K562 (cell line): ENCODE data around the gene OR2V2. TPM values are rescaled to one million over a fixed set of nuclear protein-coding genes. Genes with fewer than 3 reads are reported as not detected.

Source experiments
- ATAC-seq: fragments of 200-7000 bp; cut with Tn5 transposase; 3 replicates; pipeline ENCODE4 v1.9.1; 2020; ENCODE audit warnings: moderate library complexity
- BruUV-seq: library from RNA; stranded (reverse); fragments of 400-500 nt; replicated peaks from 2 replicates; lab custom pipeline; 2021; lab: Mats Ljungman, UMichigan
- CTCF ChIA-PET: fragments of 300-600 bp; formaldehyde crosslinking; extraction: SDS; loops from one replicate; lab custom pipeline; 2021; ENCODE audit warnings: low intra/inter-chr PET ratio; lab: Yijun Ruan, JAX
- POLR2A ChIA-PET: fragments of 300-600, 350-650 bp; sonication (Branson Sonifier 250); formaldehyde crosslinking; extraction: SDS; loops from one replicate; lab custom pipeline; 2021; ENCODE audit warnings: antibody characterized with exemption, inconsistent platforms; lab: Yijun Ruan, JAX
- DNase-seq, 4 experiments: peaks; one replicate each; pipeline versions ENCODE4 v3.0.0 to v3.0.0-alpha.2; 2011 to 2018; ENCODE audit warnings: low spot score in 3 of 4, mixed read lengths in 3 of 4; ENCODE audit errors: extremely low read depth in 1 of 4
- FAIRE-seq: peaks from 2 replicates; lab custom pipeline; 2011; peaks lifted over from hg19 to GRCh38; lab: Jason Lieb, UNC
- H2AFZ ChIP-seq: 2 replicates; pipeline ENCODE4 v1.6.0; 2011; ENCODE audit warnings: low read depth, low read length, control low read depth, inconsistent platforms
- H3K27ac ChIP-seq: fragments of 200-600 bp; 3 replicates; pipeline ENCODE4 v1.8.0; 2011; ENCODE audit warnings: low read depth, mild to moderate bottlenecking, control low read depth, inconsistent platforms, low read length, moderate library complexity, mixed read lengths; ENCODE audit errors: extremely low read depth
- H3K27me3 ChIP-seq, 2 experiments: fragments of 300-600 bp in 1 of 2; 2 replicates in 1 of 2; 3 replicates in 1 of 2; pipeline versions ENCODE4 v1.6.0 to v1.8.0; 2011; ENCODE audit warnings: inconsistent platforms in 2 of 2, low read length in 2 of 2, mild to moderate bottlenecking in 1 of 2, mixed read lengths in 1 of 2, moderate library complexity in 1 of 2; ENCODE audit not compliant: control insufficient read depth in 2 of 2, insufficient read depth in 2 of 2
- H3K36me3 ChIP-seq: fragments of 300-600 bp; 3 replicates; pipeline ENCODE4 v1.8.0; 2011; ENCODE audit warnings: mild to moderate bottlenecking, low read length, inconsistent platforms; ENCODE audit not compliant: control insufficient read depth, insufficient read depth
- H3K4me1 ChIP-seq, 2 experiments: fragments of 200-600 bp in 1 of 2; replicated peaks in 1 of 2; 2 replicates in 1 of 2; 3 replicates in 1 of 2; pipeline versions ENCODE4 v1.5.1 to v1.8.0; 2011; ENCODE audit warnings: inconsistent platforms in 2 of 2, low read length in 2 of 2, mild to moderate bottlenecking in 1 of 2, mixed read lengths in 1 of 2, moderate library complexity in 1 of 2; ENCODE audit not compliant: control insufficient read depth in 2 of 2, insufficient read depth in 2 of 2
- H3K4me2 ChIP-seq: 2 replicates; pipeline ENCODE4 v1.6.1; 2011; ENCODE audit warnings: low read length, control low read depth, inconsistent platforms, mixed read lengths; ENCODE audit not compliant: insufficient read depth
- H3K4me3 ChIP-seq: fragments of 200-600 bp; sonication (generic), shearing (Covaris generic); 2 replicates; pipeline ENCODE4 v1.5.1; 2016; ENCODE audit warnings: control low read depth, inconsistent platforms
- H3K79me2 ChIP-seq: fragments of 200-600 bp; 3 replicates; pipeline ENCODE4 v1.8.0; 2011; ENCODE audit warnings: low read length, inconsistent platforms; ENCODE audit not compliant: control insufficient read depth, insufficient read depth
- H3K9ac ChIP-seq, 2 experiments: 2 replicates each; pipeline versions ENCODE4 v1.6.0 to v1.6.1; 2011; ENCODE audit warnings: low read depth in 2 of 2, low read length in 2 of 2, control low read depth in 1 of 2, inconsistent platforms in 1 of 2, mild to moderate bottlenecking in 1 of 2, mixed read lengths in 1 of 2; ENCODE audit not compliant: insufficient read depth in 1 of 2
- H3K9me1 ChIP-seq: one replicate; pipeline ENCODE4 v1.6.0; 2011; ENCODE audit warnings: inconsistent platforms, mild to moderate bottlenecking, low read length, moderate library complexity; ENCODE audit not compliant: control insufficient read depth, insufficient read depth
- H3K9me3 ChIP-seq: replicated peaks from 2 replicates; pipeline ENCODE4 v1.5.1; 2011; ENCODE audit warnings: low read depth, low read length, inconsistent platforms; ENCODE audit not compliant: control insufficient read depth, insufficient read depth
- H4K20me1 ChIP-seq: replicated peaks from 2 replicates; pipeline ENCODE4 v1.6.1; 2011; ENCODE audit warnings: low read length, inconsistent platforms, mixed read lengths; ENCODE audit not compliant: control insufficient read depth, insufficient read depth
- GTF2A2 ChIP-seq: IDR thresholded peaks from 2 replicates; pipeline ENCODE4 v1.6.1; 2016; ENCODE audit warnings: mild to moderate bottlenecking, missing genetic modification characterization, missing compliant biosample characterization
- RAD21 ChIP-seq, 2 experiments: fragments of 250-450 bp in 1 of 2; fragments of 450-650 bp in 1 of 2; sonication (Bioruptor Pico) in 1 of 2; formaldehyde crosslinking in 1 of 2; IDR thresholded peaks in 1 of 2; conservative IDR thresholded peaks in 1 of 2; 2 replicates each; pipeline versions ENCODE4 v1.4.0 to v1.8.0; 2020 to 2022; ENCODE audit warnings: mild to moderate bottlenecking in 2 of 2, moderate library complexity in 1 of 2
- WGBS: fragments of 100-300 bp; shearing (Covaris generic); methylation state at CpG from one replicate; pipeline ENCODE4 v1.1.6; 2016; ENCODE audit warnings: low coverage, mixed read lengths; ENCODE audit not compliant: insufficient coverage; ENCODE audit errors: missing lambda C conversion rate; 5-methylcytosine and 5-hydroxymethylcytosine counted together
- in situ Hi-C: fragments of 300-500 bp; cut with MboI; formaldehyde crosslinking; loops from 4 replicates; pipeline ENCODE4 v1.15.0; 2018; ENCODE audit warnings: inconsistent platforms, mixed read lengths
- intact Hi-C: fragments of 100-400 bp; cut with micrococcal nuclease; formaldehyde crosslinking; loops from 2 replicates; pipeline ENCODE4 v1.14.2; 2022
- polyA plus RNA-seq, 8 experiments: library from polyadenylated mRNA; depleted of rRNA in 4 of 8; stranded (reverse) in 5 of 8; unstranded in 3 of 8; fragments of >200 nt; fragmentation: Nextera tagmentation in 2 of 8; fragmentation: Illumina TruSeq in 1 of 8; extraction: Ambion mirVana in 2 of 8; extraction: Trizol in 1 of 8; gene quantifications; 2 replicates each; pipeline versions ENCODE4 v1.2.1 to v1.2.3, GENCODE V29; 2011 to 2014; ENCODE audit warnings: inconsistent platforms in 1 of 8, missing spikeins in 1 of 8
- total RNA-seq, 7 experiments: library from RNA; depleted of rRNA in 6 of 7; stranded (reverse); fragments of >200 nt in 6 of 7; fragmentation: Illumina TruSeq in 2 of 7; extraction: Trizol in 2 of 7; gene quantifications; 2 replicates each; pipeline versions ENCODE4 v1.2.1 to v1.2.3, GENCODE V29; 2011 to 2021; ENCODE audit warnings: low replicate concordance in 1 of 7
- TF ChIP-seq, protein P1 (sequence below), 3 experiments: IDR thresholded peaks in 2 of 3; conservative IDR thresholded peaks in 1 of 3; 2 replicates each; pipeline ENCODE4 v1.5.1; 2011 to 2012; ENCODE audit warnings: low read length in 3 of 3, mild to moderate bottlenecking in 3 of 3, control low read depth in 2 of 3, improper control_type of control experiment in 1 of 3, inconsistent platforms in 1 of 3, low read depth in 1 of 3, mixed read lengths in 1 of 3, moderate library complexity in 1 of 3; ENCODE audit not compliant: insufficient read depth in 2 of 3
- TF ChIP-seq, protein P2 (sequence below), 2 experiments: fragments of 450-650 bp; formaldehyde crosslinking in 1 of 2; IDR thresholded peaks; 2 replicates each; pipeline versions ENCODE4 v1.4.0 to v1.6.1; 2014 to 2020; ENCODE audit warnings: mild to moderate bottlenecking in 2 of 2, borderline replicate concordance in 1 of 2, low read depth in 1 of 2
- TF ChIP-seq, protein P3 (sequence below), 2 experiments: fragments of 450-650 bp; conservative IDR thresholded peaks; 2 replicates each; pipeline ENCODE4 v1.6.1; 2017; ENCODE audit warnings: mild to moderate bottlenecking in 2 of 2, moderate library complexity in 2 of 2

OR2V2 gene
- total and polyA plus RNA-seq, 9 of the 15 experiments (the other 6 are each of a cell fraction or from before 2014, with no cell fraction given): 0.01 TPM; not detected in 8

DNA sequence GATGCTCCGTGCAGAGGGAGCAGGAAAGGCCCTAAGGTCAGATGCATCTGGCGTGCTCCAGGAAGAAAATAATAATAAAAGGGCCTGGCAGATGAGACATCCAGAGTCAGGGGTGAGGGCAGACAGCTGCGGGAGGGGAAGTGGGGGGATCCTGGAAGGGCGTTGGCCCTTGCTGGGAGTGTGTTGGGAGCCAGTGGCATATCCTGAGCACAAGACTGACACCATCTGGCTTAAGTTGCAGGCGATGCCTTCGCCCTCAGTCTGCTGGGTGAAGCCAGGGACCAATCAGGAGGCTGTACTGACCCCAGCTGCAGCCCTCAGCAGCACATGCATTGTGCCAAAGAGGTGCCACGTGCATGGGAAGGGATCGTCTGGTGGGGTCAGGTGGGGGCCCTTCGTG, 3.8 kb downstream of the OR2V2 start:
- peak; percentile 15 to 41; a peak in 3 of 4 replicates for TF ChIP-seq RAD21 (CRISPR knock-in tag; conservative IDR thresholded peaks at IDR 0.05 in 1 of 2, IDR thresholded peaks at IDR 0.05 in 1 of 2)
- TF ChIP-seq, protein P1, sequence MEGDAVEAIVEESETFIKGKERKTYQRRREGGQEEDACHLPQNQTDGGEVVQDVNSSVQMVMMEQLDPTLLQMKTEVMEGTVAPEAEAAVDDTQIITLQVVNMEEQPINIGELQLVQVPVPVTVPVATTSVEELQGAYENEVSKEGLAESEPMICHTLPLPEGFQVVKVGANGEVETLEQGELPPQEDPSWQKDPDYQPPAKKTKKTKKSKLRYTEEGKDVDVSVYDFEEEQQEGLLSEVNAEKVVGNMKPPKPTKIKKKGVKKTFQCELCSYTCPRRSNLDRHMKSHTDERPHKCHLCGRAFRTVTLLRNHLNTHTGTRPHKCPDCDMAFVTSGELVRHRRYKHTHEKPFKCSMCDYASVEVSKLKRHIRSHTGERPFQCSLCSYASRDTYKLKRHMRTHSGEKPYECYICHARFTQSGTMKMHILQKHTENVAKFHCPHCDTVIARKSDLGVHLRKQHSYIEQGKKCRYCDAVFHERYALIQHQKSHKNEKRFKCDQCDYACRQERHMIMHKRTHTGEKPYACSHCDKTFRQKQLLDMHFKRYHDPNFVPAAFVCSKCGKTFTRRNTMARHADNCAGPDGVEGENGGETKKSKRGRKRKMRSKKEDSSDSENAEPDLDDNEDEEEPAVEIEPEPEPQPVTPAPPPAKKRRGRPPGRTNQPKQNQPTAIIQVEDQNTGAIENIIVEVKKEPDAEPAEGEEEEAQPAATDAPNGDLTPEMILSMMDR (IDR thresholded peaks at IDR 0.05 in 2 of 3, conservative IDR thresholded peaks at IDR 0.05 in 1 of 3; ENCODE audit: insufficient read depth in 2 of 3, low read depth in 1 of 3, low read length in 3 of 3): peak in 2 of 3 experiments; percentile 6 to 37; a peak in 2 of 6 replicates
- no peak for TF ChIP-seq GTF2A2 (tag)
- TF ChIP-seq, protein P2, sequence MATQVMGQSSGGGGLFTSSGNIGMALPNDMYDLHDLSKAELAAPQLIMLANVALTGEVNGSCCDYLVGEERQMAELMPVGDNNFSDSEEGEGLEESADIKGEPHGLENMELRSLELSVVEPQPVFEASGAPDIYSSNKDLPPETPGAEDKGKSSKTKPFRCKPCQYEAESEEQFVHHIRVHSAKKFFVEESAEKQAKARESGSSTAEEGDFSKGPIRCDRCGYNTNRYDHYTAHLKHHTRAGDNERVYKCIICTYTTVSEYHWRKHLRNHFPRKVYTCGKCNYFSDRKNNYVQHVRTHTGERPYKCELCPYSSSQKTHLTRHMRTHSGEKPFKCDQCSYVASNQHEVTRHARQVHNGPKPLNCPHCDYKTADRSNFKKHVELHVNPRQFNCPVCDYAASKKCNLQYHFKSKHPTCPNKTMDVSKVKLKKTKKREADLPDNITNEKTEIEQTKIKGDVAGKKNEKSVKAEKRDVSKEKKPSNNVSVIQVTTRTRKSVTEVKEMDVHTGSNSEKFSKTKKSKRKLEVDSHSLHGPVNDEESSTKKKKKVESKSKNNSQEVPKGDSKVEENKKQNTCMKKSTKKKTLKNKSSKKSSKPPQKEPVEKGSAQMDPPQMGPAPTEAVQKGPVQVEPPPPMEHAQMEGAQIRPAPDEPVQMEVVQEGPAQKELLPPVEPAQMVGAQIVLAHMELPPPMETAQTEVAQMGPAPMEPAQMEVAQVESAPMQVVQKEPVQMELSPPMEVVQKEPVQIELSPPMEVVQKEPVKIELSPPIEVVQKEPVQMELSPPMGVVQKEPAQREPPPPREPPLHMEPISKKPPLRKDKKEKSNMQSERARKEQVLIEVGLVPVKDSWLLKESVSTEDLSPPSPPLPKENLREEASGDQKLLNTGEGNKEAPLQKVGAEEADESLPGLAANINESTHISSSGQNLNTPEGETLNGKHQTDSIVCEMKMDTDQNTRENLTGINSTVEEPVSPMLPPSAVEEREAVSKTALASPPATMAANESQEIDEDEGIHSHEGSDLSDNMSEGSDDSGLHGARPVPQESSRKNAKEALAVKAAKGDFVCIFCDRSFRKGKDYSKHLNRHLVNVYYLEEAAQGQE (IDR thresholded peaks at IDR 0.05; ENCODE audit: borderline replicate concordance): peak; percentile 39; the same call in 1 of the 2 replicates
- TF ChIP-seq, protein P2 (CRISPR knock-in tag; IDR thresholded peaks at IDR 0.05; ENCODE audit: low read depth): no peak
- TF ChIP-seq, protein P3, sequence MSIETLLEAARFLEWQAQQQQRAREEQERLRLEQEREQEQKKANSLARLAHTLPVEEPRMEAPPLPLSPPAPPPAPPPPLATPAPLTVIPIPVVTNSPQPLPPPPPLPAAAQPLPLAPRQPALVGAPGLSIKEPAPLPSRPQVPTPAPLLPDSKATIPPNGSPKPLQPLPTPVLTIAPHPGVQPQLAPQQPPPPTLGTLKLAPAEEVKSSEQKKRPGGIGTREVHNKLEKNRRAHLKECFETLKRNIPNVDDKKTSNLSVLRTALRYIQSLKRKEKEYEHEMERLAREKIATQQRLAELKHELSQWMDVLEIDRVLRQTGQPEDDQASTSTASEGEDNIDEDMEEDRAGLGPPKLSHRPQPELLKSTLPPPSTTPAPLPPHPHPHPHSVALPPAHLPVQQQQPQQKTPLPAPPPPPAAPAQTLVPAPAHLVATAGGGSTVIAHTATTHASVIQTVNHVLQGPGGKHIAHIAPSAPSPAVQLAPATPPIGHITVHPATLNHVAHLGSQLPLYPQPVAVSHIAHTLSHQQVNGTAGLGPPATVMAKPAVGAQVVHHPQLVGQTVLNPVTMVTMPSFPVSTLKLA (conservative IDR thresholded peaks at IDR 0.05): peak in 1 of 2 experiments; percentile 16; a peak in 1 of 4 replicates
- Histone ChIP-seq H4K20me1 (no peaks in the 10 kb centered on the region), H3K27me3 (no peaks in the 10 kb centered on the region), H3K4me2 (no peak overlapping the region), H3K9me3 (no peaks in the 10 kb centered on the region), H3K4me3 (no peak overlapping the region), H2AFZ (0 out of 2 replicates have a peak overlapping the region, but pooled peaks have one; percentile 25), H3K4me1 (peaks cover 3 to 7% of the 10 kb centered on the region in 2 experiments; a peak in 2 of 5 replicates), H3K9ac (no peak overlapping the region), H3K79me2 (no peaks in the 10 kb centered on the region), H3K36me3 (no peaks in the 10 kb centered on the region), H3K9me1 (no peaks in the 10 kb centered on the region), H3K27ac (no peak overlapping the region)
- no TSS peak for BruUV-seq
- intact Hi-C loops: loop anchor here (2.0 kb wide), 1 partner anchor 282 kb away; no protein-coding TSS in a partner anchor
- ChIA-PET CTCF (no interaction called here), POLR2A (interaction anchor here (0.6 kb wide), 2 partner anchors 56 to 290 kb away, joined by 3 read pairs; partner anchors contain the start of gene ZFP62)
- in situ Hi-C loops: no loop called here
- WGBS: 16% methylated on average over 9 of the region's 9 CpGs
- DNase-seq: no peak
- ATAC-seq: peak; percentile 49
- FAIRE-seq: no peak
